ENCODE measurements around the gene COPS2.

DNA sequence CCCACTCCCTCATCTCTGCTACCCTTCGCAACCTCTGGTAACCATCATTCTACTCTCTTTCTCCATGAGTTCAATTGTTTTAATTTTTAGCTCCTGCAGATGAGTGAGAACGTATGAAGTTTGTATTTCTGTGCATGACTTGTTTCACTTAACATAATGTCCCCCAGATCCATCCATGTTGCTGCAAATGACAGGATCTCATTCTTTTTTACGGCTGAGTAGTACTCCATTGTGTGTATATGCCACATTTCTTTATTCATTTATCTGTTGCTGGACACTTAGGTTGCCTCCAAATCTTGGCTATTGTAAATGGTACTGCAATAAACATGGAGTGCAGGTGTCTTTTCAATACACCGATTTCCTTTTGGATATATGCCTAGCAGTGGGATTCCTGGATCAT, 26.7 kb upstream of the COPS2 start:
- TF ChIP-seq, protein P1, sequence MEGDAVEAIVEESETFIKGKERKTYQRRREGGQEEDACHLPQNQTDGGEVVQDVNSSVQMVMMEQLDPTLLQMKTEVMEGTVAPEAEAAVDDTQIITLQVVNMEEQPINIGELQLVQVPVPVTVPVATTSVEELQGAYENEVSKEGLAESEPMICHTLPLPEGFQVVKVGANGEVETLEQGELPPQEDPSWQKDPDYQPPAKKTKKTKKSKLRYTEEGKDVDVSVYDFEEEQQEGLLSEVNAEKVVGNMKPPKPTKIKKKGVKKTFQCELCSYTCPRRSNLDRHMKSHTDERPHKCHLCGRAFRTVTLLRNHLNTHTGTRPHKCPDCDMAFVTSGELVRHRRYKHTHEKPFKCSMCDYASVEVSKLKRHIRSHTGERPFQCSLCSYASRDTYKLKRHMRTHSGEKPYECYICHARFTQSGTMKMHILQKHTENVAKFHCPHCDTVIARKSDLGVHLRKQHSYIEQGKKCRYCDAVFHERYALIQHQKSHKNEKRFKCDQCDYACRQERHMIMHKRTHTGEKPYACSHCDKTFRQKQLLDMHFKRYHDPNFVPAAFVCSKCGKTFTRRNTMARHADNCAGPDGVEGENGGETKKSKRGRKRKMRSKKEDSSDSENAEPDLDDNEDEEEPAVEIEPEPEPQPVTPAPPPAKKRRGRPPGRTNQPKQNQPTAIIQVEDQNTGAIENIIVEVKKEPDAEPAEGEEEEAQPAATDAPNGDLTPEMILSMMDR (IDR thresholded peaks at IDR 0.05) = no peak
- TF ChIP-seq POLR2A (IDR thresholded peaks at IDR 0.05) = no peak
